Smooth muscle cell (in vitro differentiated cells): ENCODE measurements around the gene GPR84. TPM values are rescaled to one million over a fixed set of nuclear protein-coding genes. Genes with fewer than 3 reads are reported as not detected.

Source experiments
- DNase-seq: peaks from one replicate; lab custom pipeline; 2025; ENCODE audit not compliant: unreplicated experiment; lab: John Stamatoyannopoulos, UW
- H2AFZ ChIP-seq: fragments of 200-600 bp; sonication (generic); 2 replicates; pipeline ENCODE4 v1.6.0; 2016; ENCODE audit warnings: antibody characterized with exemption, low read depth, mild to moderate bottlenecking
- H3F3A ChIP-seq: fragments of 200-600 bp; sonication (generic); 2 replicates; pipeline ENCODE4 v1.6.0; 2017; ENCODE audit warnings: antibody characterized with exemption, low read depth
- H3K27ac ChIP-seq: fragments of 200-600 bp; sonication (generic); 2 replicates; pipeline ENCODE4 v1.5.1; 2016; ENCODE audit warnings: low read depth, mild to moderate bottlenecking
- H3K27me3 ChIP-seq: fragments of 200-600 bp; sonication (generic); 2 replicates; pipeline ENCODE4 v1.6.1; 2016; ENCODE audit warnings: low read depth, mild to moderate bottlenecking
- H3K36me3 ChIP-seq: fragments of 200-600 bp; sonication (generic); 2 replicates; pipeline ENCODE4 v1.5.1; 2016; ENCODE audit warnings: low read depth
- H3K4me1 ChIP-seq: fragments of 200-600 bp; sonication (generic); 2 replicates; pipeline ENCODE4 v1.5.1; 2016; ENCODE audit warnings: low read depth
- H3K4me2 ChIP-seq: fragments of 200-600 bp; sonication (generic); 2 replicates; pipeline ENCODE4 v1.6.0; 2016; ENCODE audit warnings: mild to moderate bottlenecking
- H3K4me3 ChIP-seq: fragments of 200-600 bp; sonication (generic); 2 replicates; pipeline ENCODE4 v1.5.1; 2016; ENCODE audit warnings: mild to moderate bottlenecking
- H3K79me2 ChIP-seq: fragments of 200-600 bp; sonication (generic); 2 replicates; pipeline ENCODE4 v1.6.0; 2016; ENCODE audit warnings: low read depth, mild to moderate bottlenecking
- H3K9ac ChIP-seq: fragments of 200-600 bp; sonication (generic); 2 replicates; pipeline ENCODE4 v1.6.0; 2016; ENCODE audit warnings: low read depth
- H3K9me3 ChIP-seq: fragments of 200-600 bp; sonication (generic); replicated peaks from 2 replicates; pipeline ENCODE4 v1.5.1; 2016; ENCODE audit warnings: low read depth
- H4K20me1 ChIP-seq: fragments of 200-600 bp; sonication (generic); 2 replicates; pipeline ENCODE4 v1.6.0; 2016; ENCODE audit warnings: low read depth
- CTCF ChIP-seq: fragments of 200-600 bp; sonication (generic); IDR thresholded peaks from 2 replicates; pipeline ENCODE4 v1.5.1; 2017; ENCODE audit warnings: borderline replicate concordance, mild to moderate bottlenecking, antibody characterized with exemption; ENCODE audit not compliant: insufficient read depth, poor library complexity, severe bottlenecking
- WGBS: methylation state at CpG from one replicate; pipeline ENCODE4 v1.1.7; 2016; ENCODE audit warnings: low lambda C conversion rate; 5-methylcytosine and 5-hydroxymethylcytosine counted together
- polyA plus RNA-seq: library from polyadenylated mRNA; unstranded; fragments of >200 nt; fragmentation: Nextera tagmentation; extraction: Ambion mirVana; gene quantifications from 2 replicates; pipeline ENCODE4 v1.2.1, GENCODE V29; 2016
- total RNA-seq: library from RNA; depleted of rRNA; stranded (reverse); fragments of >200 nt; gene quantifications from 2 replicates; pipeline ENCODE4 v1.2.3, GENCODE V29; 2014

The GPR84 gene
- total and polyA plus RNA-seq, 2 experiments from 2014 or later, result 0.13 TPM; not detected in 1

- WGBS, result 62% methylated on average over 3 of the region's 3 CpGs
- Histone ChIP-seq H3K4me1 (peaks cover 57% of the 10 kb centered on the region), H3F3A (peaks cover 5% of the 10 kb centered on the region), H3K27me3 (no peaks in the 10 kb centered on the region), H3K4me2 (peak overlapping the region; percentile 9), H3K9me3 (no peaks in the 10 kb centered on the region), H3K4me3 (no peak overlapping the region), H3K79me2 (no peaks in the 10 kb centered on the region), H3K36me3 (no peaks in the 10 kb centered on the region), H3K27ac (peak overlapping the region; percentile 44), H3K9ac (no peak overlapping the region), H4K20me1 (peaks cover 13% of the 10 kb centered on the region), H2AFZ (no peak overlapping the region)
- no peak for DNase-seq
- no peak for TF ChIP-seq CTCF
Observed at GRCh38 chr12:54386403-54387113, 22.3 kb upstream of the GPR84 start.

GRCh38 chr12:54385251-54385914, 21.1 kb upstream of the GPR84 start:
- WGBS, result 57% methylated on average over 8 of the region's 10 CpGs
- Histone ChIP-seq H2AFZ (no peak overlapping the region), H3K9ac (no peak overlapping the region), H3K9me3 (no peaks in the 10 kb centered on the region), H3K4me1 (peaks cover 56% of the 10 kb centered on the region), H3K4me3 (no peak overlapping the region), H3K4me2 (peak overlapping the region; percentile 30), H3K79me2 (no peaks in the 10 kb centered on the region), H4K20me1 (peaks cover 18% of the 10 kb centered on the region), H3K36me3 (no peaks in the 10 kb centered on the region), H3K27ac (no peak overlapping the region), H3F3A (peaks cover 5% of the 10 kb centered on the region), H3K27me3 (no peaks in the 10 kb centered on the region)
- no peak for DNase-seq
- no peak for TF ChIP-seq CTCF

GRCh38 chr12:54384591-54385041, 20.3 kb upstream of the GPR84 start, which contains the start of gene ZNF385A:
ZNF385A (minus strand) TSS chr12:54384733; CDS start chr12:54384514, 219 bp downstream.
- no peak for DNase-seq
- Histone ChIP-seq H3K79me2 (no peaks in the 10 kb centered on the region), H3K4me3 (no peak within 1 kb of the TSS), H3K27ac (peak within 1 kb of the TSS; percentile 49), H4K20me1 (peaks cover 23% of the 10 kb centered on the region), H3K9me3 (no peaks in the 10 kb centered on the region), H2AFZ (no peak within 1 kb of the TSS), H3K4me2 (peak within 1 kb of the TSS; percentile 30), H3K4me1 (peaks cover 50% of the 10 kb centered on the region), H3K9ac (no peak within 1 kb of the TSS), H3K27me3 (no peaks in the 10 kb centered on the region), H3F3A (peaks cover 5% of the 10 kb centered on the region), H3K36me3 (no peaks in the 10 kb centered on the region)
- TF ChIP-seq CTCF, result no peak
- WGBS, result 77% methylated on average over 1 of the region's 1 CpG
